ENCODE data around the gene ACTL7A.
"Not testable (repeated sequence)": the region's sequence is repeated elsewhere in the genome, so short reads cannot be mapped to it uniquely, and the experiment has no call there.

GRCh38 chr9:108848296-108848695, 13.8 kb upstream of the ACTL7A start:
- not testable (repeated sequence) for TF ChIP-seq CTCF (CRISPR knock-in tag; IDR thresholded peaks at IDR 0.05); NFRKB (IDR thresholded peaks at IDR 0.05); BRD4 (CRISPR knock-in tag; IDR thresholded peaks at IDR 0.05); EHMT2 (IDR thresholded peaks at IDR 0.05; ENCODE audit: borderline replicate concordance, low read depth, low read length)
- TF ChIP-seq, protein P1, sequence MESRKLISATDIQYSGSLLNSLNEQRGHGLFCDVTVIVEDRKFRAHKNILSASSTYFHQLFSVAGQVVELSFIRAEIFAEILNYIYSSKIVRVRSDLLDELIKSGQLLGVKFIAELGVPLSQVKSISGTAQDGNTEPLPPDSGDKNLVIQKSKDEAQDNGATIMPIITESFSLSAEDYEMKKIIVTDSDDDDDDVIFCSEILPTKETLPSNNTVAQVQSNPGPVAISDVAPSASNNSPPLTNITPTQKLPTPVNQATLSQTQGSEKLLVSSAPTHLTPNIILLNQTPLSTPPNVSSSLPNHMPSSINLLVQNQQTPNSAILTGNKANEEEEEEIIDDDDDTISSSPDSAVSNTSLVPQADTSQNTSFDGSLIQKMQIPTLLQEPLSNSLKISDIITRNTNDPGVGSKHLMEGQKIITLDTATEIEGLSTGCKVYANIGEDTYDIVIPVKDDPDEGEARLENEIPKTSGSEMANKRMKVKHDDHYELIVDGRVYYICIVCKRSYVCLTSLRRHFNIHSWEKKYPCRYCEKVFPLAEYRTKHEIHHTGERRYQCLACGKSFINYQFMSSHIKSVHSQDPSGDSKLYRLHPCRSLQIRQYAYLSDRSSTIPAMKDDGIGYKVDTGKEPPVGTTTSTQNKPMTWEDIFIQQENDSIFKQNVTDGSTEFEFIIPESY (CRISPR knock-in tag; IDR thresholded peaks at IDR 0.05) = not testable (repeated sequence)

All from HepG2 (cell line).